Naive B cell (primary cell): ENCODE data around the gene NKAIN2. TPM values are rescaled to one million over a fixed set of nuclear protein-coding genes. Genes with fewer than 3 reads are reported as not detected.

Experiments
- ATAC-seq, 2 donors: fragments of 150-1000 bp; cut with Tn5 transposase; 2 replicates each; pipeline ENCODE4 v1.10.0; 2021; ENCODE audit warnings: low read depth in 2 of 2, mild to moderate bottlenecking in 2 of 2, moderate library complexity in 2 of 2
- DNase-seq: peaks from one replicate; pipeline ENCODE4 v3.0.0; 2022
- H3K27ac Mint-ChIP-seq, 6 donors: one replicate each; pipeline ENCODE4 v1.8.0; 2020 to 2022; ENCODE audit warnings: mild to moderate bottlenecking in 6 of 6, mixed read lengths in 6 of 6, moderate library complexity in 5 of 6, inconsistent platforms in 2 of 6
- H3K27me3 Mint-ChIP-seq, 3 donors: one replicate each; pipeline ENCODE4 v1.8.0; 2021 to 2022; ENCODE audit warnings: mixed read lengths in 3 of 3, mild to moderate bottlenecking in 1 of 3
- H3K36me3 Mint-ChIP-seq, 2 donors: one replicate each; pipeline ENCODE4 v1.8.0; 2020 to 2022; ENCODE audit warnings: mixed read lengths in 2 of 2, inconsistent platforms in 1 of 2, mild to moderate bottlenecking in 1 of 2
- H3K4me1 Mint-ChIP-seq, 3 donors: one replicate each; pipeline ENCODE4 v1.8.0; 2020 to 2022; ENCODE audit warnings: mixed read lengths in 3 of 3, inconsistent platforms in 1 of 3, mild to moderate bottlenecking in 1 of 3, moderate library complexity in 1 of 3
- H3K4me3 Mint-ChIP-seq, 8 donors: one replicate each; pipeline ENCODE4 v1.8.0; 2020 to 2022; ENCODE audit warnings: mild to moderate bottlenecking in 8 of 8, mixed read lengths in 8 of 8, moderate library complexity in 8 of 8, inconsistent platforms in 2 of 8
- H3K9me3 Mint-ChIP-seq, 7 donors: one replicate each; pipeline ENCODE4 v1.8.0; 2020 to 2022; ENCODE audit warnings: mixed read lengths in 7 of 7, mild to moderate bottlenecking in 5 of 7, inconsistent platforms in 2 of 7, moderate library complexity in 1 of 7
- polyA plus RNA-seq, 6 donors: library from polyadenylated mRNA; unstranded; fragments of 300-500 nt; fragmentation: Illumina TruSeq; gene quantifications; one replicate each; pipeline ENCODE4 v1.2.3, GENCODE V29; 2021; ENCODE audit warnings: low read depth in 6 of 6

Gene NKAIN2
- polyA plus RNA-seq, 6 donors from 2014 or later, result not detected

DNA sequence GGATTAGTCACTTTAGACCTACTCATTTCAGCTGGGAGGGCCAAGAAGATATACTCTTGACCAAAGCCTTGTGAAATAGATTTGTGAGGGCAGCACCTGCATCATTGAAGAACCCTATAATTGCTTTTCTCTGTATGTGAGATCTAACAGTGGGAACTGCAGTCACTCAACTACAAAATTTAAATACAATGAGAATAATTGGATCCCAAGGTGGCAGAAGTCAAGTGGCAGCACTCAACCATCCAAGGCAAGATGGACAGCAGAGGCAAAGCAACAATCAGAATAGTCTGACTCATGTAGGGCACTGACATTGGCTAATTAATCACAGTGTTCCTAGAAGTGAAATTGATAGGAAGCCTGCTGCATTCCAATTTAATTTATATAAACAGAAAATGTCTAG, 8.9 kb upstream of the NKAIN2 start:
- no peak overlapping the region for H3K27ac Mint-ChIP-seq
- no peak overlapping the region for H3K4me3 Mint-ChIP-seq
- peaks cover 0 to 3% (median 0%) of the 10 kb centered on the region in 7 donors for H3K9me3 Mint-ChIP-seq
- H3K36me3 Mint-ChIP-seq, result no peaks in the 10 kb centered on the region
- ATAC-seq (no peak), DNase-seq (no peak)
- no peaks in the 10 kb centered on the region for H3K4me1 Mint-ChIP-seq
- peaks cover 0 to 14% (median 6%) of the 10 kb centered on the region in 3 donors for H3K27me3 Mint-ChIP-seq

DNA sequence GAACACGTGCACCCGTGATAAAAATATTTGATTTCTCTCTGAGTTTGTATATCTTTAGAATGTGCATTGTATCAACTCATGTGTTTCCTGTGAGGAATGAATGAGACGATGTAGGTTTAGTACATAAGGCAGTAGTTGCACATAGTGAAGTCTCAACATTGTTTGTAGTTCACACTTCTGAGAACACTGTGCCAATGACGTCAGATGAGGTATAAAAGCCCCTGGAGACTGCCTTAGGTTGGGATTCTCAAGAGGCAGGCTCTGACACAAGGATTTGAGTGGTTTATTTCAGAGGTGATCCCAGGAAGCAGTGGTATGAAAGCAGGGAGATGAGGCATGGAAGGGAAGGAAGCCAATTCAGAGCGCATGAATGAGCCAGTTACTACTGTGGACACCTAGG, 2.6 kb upstream of the NKAIN2 start:
- ATAC-seq (no peak), DNase-seq (no peak)
- H3K9me3 Mint-ChIP-seq, result no peaks in the 10 kb centered on the region
- H3K27me3 Mint-ChIP-seq, result peaks cover 37 to 45% (median 39%) of the 10 kb centered on the region in 3 donors
- H3K27ac Mint-ChIP-seq, result peak overlapping the region in 1 of 6 donors; percentile 82
- H3K36me3 Mint-ChIP-seq, result peaks cover 0 to 3% of the 10 kb centered on the region in 2 donors
- peaks cover 6 to 12% (median 11%) of the 10 kb centered on the region in 3 donors for H3K4me1 Mint-ChIP-seq
- H3K4me3 Mint-ChIP-seq, result peak overlapping the region in 2 of 8 donors; percentile 18 to 26

DNA sequence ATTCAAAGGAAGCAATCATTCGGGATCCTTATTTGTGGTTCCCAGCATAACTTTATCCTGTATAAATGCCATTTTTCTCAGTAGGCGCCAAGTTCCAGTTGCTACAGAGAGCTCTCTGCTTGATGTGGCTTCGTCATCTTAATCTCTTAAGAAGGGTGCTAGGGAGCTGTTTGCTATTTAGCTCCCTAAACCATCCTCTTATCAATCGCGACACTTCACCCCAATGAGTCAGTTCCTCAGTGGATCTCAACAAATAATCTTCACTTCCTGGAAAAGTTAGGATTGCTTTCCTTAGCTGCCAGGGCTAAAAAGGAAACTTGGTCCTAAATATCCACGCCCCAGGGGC, 1.3 kb upstream of the NKAIN2 start:
- Mint-ChIP-seq H3K4me1 (peaks cover 6 to 12% (median 11%) of the 10 kb centered on the region in 3 donors), H3K27me3 (peaks cover 37 to 47% (median 39%) of the 10 kb centered on the region in 3 donors), H3K9me3 (no peaks in the 10 kb centered on the region), H3K27ac (no peak overlapping the region), H3K36me3 (peaks cover 0 to 3% of the 10 kb centered on the region in 2 donors), H3K4me3 (peak overlapping the region in 7 of 8 donors; percentile 33 to 86 (median 77))
- ATAC-seq (peak in 1 of 2 donors; percentile 6), DNase-seq (no peak)

DNA sequence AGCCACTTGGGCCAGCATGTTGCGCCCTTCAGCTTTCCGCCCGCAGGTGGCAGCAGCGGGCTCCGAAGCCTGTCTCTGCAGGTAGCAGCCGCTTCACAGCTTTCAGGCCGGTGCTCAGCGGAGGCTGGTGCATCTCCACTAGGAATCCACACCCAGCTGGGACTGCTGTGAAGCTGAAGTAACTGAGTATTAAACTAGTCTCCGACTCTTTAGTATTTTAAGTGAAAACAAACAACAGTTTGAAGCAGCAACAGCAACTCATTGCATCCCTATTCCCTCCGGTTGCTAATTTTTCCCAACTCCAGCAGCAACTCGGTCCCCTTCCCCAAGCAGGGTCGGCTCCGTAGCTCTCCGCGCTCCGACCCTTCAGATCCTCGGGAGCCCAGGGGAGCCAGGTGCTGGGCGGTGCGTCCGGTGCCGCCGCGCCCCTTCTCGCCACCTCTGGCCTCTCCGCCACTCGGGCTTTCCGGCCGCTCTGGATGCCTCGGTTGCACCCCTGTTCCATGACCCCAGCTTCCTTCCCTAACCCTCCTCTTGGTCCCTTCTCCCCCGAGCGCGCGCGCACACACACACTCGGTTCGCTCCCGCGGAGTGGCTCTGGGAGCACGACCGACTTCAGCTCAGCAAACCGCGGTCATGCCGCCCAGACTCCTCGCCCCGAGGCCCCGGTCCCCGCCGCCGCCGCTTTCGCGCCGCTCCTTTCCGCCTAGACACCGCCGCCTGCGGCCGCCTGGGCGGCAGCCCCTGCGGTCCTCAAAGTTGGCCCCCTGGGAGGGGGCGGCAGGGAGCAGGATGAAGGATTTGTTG, 765 bp upstream of the NKAIN2 start:
- peaks cover 0 to 3% of the 10 kb centered on the region in 2 donors for H3K36me3 Mint-ChIP-seq
- ATAC-seq, result peak; percentile 76
- H3K27ac Mint-ChIP-seq, result no peak overlapping the region
- H3K4me1 Mint-ChIP-seq, result peaks cover 6 to 12% (median 11%) of the 10 kb centered on the region in 3 donors
- peaks cover 37 to 46% (median 39%) of the 10 kb centered on the region in 3 donors for H3K27me3 Mint-ChIP-seq
- peak overlapping the region; percentile 74 to 86 (median 80) for H3K4me3 Mint-ChIP-seq
- peak; percentile 36 for DNase-seq
- no peaks in the 10 kb centered on the region for H3K9me3 Mint-ChIP-seq

DNA sequence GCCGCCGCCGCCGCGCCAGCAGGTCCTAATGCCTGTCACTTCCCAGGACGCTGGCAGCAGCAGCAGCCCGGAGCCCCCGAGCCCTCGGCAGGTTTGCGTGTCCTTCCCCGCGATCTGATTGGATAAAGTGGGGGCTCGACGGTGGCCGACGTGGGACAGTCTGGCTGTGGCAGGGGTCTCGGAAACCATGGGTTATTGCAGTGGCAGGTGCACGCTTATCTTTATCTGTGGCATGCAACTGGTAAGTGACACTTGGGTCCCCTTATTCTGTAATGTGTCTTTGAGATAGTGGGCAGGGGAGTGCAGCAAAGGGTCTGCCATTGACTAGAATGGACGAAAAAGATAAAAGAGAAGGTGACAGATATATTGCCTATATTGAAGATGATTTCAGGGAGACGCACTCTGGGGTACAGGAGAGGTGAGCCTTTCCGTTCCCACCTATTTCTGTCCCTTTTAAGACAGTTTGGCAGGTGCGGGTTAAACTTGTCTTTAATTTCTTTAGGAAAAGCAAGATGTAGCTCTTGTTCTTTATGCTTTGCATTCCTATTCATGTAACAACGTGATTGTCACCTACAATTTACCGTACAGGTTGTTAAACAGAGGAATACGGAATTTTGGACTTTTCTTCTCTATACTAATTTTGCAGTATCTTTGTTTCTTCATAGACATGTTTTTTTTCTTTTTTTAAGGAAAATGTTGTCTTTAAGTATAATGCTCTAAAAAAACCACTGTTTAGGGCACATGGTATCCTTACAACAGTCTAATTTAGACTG, 535 bp downstream of the NKAIN2 start:
- Mint-ChIP-seq H3K9me3 (no peaks in the 10 kb centered on the region), H3K4me3 (peak overlapping the region; percentile 77 to 89 (median 86)), H3K4me1 (peaks cover 6 to 12% (median 11%) of the 10 kb centered on the region in 3 donors), H3K27ac (peak overlapping the region in 1 of 6 donors; percentile 13), H3K36me3 (peaks cover 0 to 3% of the 10 kb centered on the region in 2 donors), H3K27me3 (peaks cover 37 to 42% (median 39%) of the 10 kb centered on the region in 3 donors)
- ATAC-seq (peak in 1 of 2 donors; percentile 5), DNase-seq (no peak)

DNA sequence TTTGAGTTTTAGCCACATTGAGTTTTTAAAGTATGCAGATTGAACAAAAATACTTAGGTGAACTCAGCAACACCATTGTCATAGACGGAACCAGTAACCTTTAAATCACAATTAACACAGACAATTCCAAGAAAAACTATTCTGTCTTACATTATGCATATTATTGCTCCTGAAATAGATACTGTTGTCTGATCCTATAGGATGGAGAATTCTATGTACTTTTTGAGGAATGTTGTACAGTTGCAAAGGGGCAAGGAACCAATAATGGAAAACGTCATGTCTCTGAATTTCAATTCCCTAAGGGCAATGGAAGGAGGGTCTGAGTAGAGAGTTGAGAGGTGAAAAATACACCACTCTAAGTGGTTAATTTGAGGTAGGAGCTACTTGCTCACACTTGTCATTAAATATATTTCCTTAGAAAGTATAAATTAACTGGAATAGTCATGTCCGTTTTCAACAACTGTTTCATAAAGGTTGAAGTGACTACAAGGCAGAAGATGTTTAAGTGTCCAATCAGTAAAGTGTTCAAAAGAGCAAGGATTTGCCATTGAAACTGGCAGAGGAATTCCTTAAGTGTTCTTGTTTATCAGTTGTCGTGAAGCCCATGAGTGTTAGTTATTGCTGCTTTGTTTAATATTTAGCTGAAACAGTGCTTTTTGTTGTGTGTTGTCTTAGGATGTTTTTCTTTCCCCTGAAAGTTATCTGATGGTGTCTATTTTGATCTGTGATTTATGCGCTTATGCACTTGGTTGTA, 1.3 kb downstream of the NKAIN2 start:
- Mint-ChIP-seq H3K27me3 (peaks cover 37 to 42% (median 39%) of the 10 kb centered on the region in 3 donors), H3K4me3 (peak overlapping the region in 6 of 8 donors; percentile 37 to 89 (median 77)), H3K4me1 (peaks cover 6 to 12% (median 11%) of the 10 kb centered on the region in 3 donors), H3K27ac (no peak overlapping the region), H3K9me3 (no peaks in the 10 kb centered on the region), H3K36me3 (peaks cover 0 to 3% of the 10 kb centered on the region in 2 donors)
- DNase-seq (no peak), ATAC-seq (no peak)

DNA sequence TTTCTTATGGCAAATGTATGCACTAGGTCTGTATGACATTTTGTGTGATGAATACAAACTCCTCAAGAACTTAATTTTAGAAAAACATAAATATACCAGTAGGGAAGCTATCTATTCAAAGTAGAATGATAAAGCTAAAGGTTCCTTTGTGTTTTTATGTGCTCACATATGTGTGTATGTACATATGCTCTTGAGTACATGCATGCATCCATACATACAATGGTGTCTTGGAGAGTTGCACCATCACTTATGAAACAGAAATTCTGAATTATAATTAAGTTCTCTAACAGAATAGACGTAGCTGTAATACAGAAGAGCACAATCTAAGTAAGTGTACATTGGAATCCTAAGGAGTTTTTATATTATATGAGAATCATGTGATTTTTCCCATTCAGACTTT, 2.3 kb downstream of the NKAIN2 start:
- H3K27me3 Mint-ChIP-seq, result peaks cover 36 to 42% (median 38%) of the 10 kb centered on the region in 3 donors
- H3K27ac Mint-ChIP-seq, result no peak overlapping the region
- H3K4me1 Mint-ChIP-seq, result peaks cover 6 to 12% (median 11%) of the 10 kb centered on the region in 3 donors
- ATAC-seq, result no peak
- H3K9me3 Mint-ChIP-seq, result no peaks in the 10 kb centered on the region
- H3K4me3 Mint-ChIP-seq, result no peak overlapping the region
- H3K36me3 Mint-ChIP-seq, result peaks cover 0 to 3% of the 10 kb centered on the region in 2 donors
- no peak for DNase-seq

DNA sequence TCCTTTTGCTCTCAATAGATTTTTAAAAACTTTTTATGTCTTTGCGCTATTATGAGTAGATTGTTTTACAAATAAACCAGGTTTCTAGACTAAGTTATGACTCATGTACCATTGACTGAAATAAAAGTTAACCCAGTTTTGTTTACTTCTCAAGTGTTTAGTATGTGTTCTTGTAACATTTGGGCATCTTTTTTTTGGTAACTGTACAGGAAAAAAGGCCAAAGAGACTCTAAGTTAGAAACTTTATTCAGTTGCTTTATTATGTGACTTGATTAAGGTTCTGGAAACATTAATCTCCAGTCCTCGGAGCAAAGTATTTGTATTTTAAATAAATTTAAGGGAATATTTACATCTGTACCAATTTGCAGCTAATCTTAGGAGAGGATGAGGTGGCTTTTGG, 2.9 kb downstream of the NKAIN2 start:
- Mint-ChIP-seq H3K36me3 (peaks cover 0 to 3% of the 10 kb centered on the region in 2 donors), H3K9me3 (no peaks in the 10 kb centered on the region), H3K27me3 (peaks cover 29 to 38% (median 32%) of the 10 kb centered on the region in 3 donors), H3K4me3 (no peak overlapping the region), H3K27ac (no peak overlapping the region), H3K4me1 (peaks cover 6 to 12% (median 11%) of the 10 kb centered on the region in 3 donors)
- no peak for ATAC-seq
- DNase-seq, result no peak

DNA sequence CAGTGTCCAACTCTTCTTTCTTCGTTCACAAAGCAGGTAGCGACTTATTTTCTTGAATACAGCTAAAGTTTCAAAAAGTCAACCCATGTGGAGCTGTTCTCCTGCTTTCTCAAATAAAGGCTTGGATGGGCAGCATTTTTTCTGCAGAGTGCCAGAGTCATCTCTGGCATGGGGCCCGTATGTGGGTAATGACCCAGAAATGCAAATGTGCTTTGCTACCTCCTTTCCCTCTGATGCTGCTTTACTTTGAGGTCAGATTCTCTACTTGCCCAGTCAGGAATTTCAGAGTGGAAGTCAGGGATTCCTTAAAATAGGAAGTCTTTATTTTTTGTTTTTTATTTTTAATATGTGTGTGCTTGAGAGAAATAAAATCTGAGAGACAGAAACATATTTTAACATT, 4.9 kb downstream of the NKAIN2 start:
- Mint-ChIP-seq H3K4me1 (peaks cover 0 to 6% (median 5%) of the 10 kb centered on the region in 3 donors), H3K27ac (no peak overlapping the region), H3K9me3 (no peaks in the 10 kb centered on the region), H3K36me3 (peaks cover 0 to 3% of the 10 kb centered on the region in 2 donors), H3K27me3 (peaks cover 17 to 28% (median 18%) of the 10 kb centered on the region in 3 donors), H3K4me3 (no peak overlapping the region)
- ATAC-seq (no peak), DNase-seq (no peak)

DNA sequence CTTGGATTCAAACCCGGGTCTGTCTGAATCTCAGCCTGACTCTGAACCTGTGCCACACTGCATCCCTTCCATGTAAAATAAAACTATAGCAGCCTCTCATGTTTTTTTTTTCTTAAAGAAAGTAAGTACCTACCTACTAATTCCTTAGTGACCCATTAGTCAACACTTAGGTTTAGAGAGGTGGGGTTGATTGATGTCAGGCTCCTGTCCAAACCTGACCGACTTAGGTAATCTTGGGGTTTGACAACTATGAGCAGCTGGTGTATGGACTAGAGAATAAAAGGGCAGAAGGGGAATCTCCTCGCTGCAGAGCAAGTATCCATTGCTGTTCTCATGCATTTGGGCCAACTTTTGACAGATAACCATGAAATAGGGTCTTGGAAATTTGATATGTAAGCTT, 6.5 kb downstream of the NKAIN2 start:
- DNase-seq, result no peak
- Mint-ChIP-seq H3K36me3 (no peaks in the 10 kb centered on the region), H3K9me3 (no peaks in the 10 kb centered on the region), H3K4me3 (no peak overlapping the region), H3K27me3 (peaks cover 2 to 15% (median 3%) of the 10 kb centered on the region in 3 donors), H3K4me1 (no peaks in the 10 kb centered on the region), H3K27ac (no peak overlapping the region)
- ATAC-seq, result no peak

DNA sequence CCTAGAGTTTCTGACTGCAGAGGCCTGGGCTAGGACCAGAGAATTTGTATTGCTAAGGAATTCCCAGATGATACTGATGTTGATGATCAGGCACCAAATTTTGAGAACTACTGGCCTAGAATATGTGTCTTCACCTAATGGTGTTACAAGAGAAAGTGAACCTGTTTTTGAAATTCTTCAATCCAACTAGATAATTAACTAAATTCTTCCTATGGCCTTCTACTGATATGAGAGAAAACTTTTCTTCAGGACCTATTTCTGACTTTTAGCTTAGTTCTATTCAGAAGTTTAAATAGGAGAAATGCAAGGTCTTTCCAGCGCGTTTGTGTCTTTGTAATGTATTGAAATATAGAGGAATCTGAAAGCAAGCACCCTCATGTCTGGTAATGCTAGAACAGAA, 7.3 kb downstream of the NKAIN2 start:
- DNase-seq (no peak), ATAC-seq (no peak)
- H3K27me3 Mint-ChIP-seq, result peaks cover 0 to 11% (median 0%) of the 10 kb centered on the region in 3 donors
- no peaks in the 10 kb centered on the region for H3K36me3 Mint-ChIP-seq
- H3K9me3 Mint-ChIP-seq, result peaks cover 0 to 2% (median 0%) of the 10 kb centered on the region in 7 donors
- H3K4me1 Mint-ChIP-seq, result no peaks in the 10 kb centered on the region
- H3K27ac Mint-ChIP-seq, result no peak overlapping the region
- no peak overlapping the region for H3K4me3 Mint-ChIP-seq

DNA sequence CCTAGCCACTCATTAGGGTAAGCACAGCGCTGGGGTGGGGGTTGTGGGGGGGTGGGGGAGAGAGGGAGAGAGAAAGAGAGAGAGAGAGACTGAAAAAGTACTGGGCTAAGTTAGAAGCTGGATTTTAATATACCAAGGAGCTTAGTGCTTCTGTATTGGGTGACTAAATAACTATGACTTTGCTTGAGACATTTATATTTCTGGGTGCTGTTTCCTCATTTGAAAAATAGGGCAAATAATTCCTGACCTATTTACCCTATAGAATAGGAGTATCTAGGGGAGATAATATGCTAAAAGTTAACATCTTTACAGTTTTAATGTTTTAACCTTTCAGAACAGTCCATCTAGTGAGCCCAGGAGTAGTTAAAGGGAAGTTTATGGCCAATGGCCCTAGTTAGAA, 7.7 kb downstream of the NKAIN2 start:
- H3K4me1 Mint-ChIP-seq, result no peaks in the 10 kb centered on the region
- H3K9me3 Mint-ChIP-seq, result peaks cover 0 to 4% (median 0%) of the 10 kb centered on the region in 7 donors
- ATAC-seq (no peak), DNase-seq (no peak)
- H3K36me3 Mint-ChIP-seq, result no peaks in the 10 kb centered on the region
- H3K27ac Mint-ChIP-seq, result no peak overlapping the region
- H3K4me3 Mint-ChIP-seq, result no peak overlapping the region
- peaks cover 0 to 7% (median 0%) of the 10 kb centered on the region in 3 donors for H3K27me3 Mint-ChIP-seq

DNA sequence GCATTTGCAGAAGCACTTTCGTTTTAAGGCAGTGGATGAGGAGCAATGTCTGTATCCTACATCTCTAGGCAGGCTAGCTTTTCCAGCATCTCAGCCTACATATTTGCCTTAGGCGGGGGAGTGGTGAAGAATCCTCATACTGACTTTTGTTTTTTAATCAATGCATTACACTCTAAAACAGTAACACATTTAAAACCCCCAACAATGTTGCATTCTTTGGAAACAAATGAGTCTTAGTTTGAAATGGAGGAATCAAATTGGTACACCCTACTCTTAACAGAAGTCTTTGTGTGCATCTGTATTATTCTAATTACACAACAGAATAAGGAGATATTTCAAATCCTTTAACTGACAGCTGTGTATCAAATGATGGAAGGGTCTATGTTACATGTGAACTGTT, 9.0 kb downstream of the NKAIN2 start:
- ATAC-seq (no peak), DNase-seq (no peak)
- no peak overlapping the region for H3K4me3 Mint-ChIP-seq
- peaks cover 0 to 4% (median 0%) of the 10 kb centered on the region in 3 donors for H3K27me3 Mint-ChIP-seq
- H3K9me3 Mint-ChIP-seq, result peaks cover 0 to 10% (median 0%) of the 10 kb centered on the region in 7 donors
- no peaks in the 10 kb centered on the region for H3K36me3 Mint-ChIP-seq
- no peaks in the 10 kb centered on the region for H3K4me1 Mint-ChIP-seq
- H3K27ac Mint-ChIP-seq, result no peak overlapping the region
